GM19035 (cell line): ENCODE results near the gene BIN1.
A peak's percentile ranks its signal among the peaks of the same experiment; 100 is the strongest.

Experiments used
- ATAC-seq: cut with Tn5 transposase; IDR thresholded peaks from one replicate; pipeline ENCODE4 v1.9.1; 2021; ENCODE audit not compliant: unreplicated experiment

BIN1 gene

DNA sequence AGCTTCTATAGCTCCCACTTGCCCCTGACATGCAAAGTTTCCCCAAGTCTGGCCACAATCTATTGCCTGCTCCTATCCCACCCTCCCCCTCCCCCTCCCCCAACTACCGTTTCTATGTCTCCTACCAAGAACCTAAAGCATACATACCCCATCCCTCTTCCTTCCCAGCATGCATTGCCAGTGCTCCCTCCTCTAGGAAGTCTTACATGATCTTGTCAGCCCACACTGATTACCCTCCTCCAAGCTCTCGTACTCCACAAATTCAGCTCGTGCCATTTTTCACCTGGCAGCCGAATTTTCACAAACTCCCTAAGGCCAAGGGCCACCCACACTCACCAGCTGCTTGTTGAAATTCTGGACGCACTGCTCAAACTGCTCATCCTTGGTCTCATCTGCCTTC is 30.7 kb downstream of the BIN1 start:
- ATAC-seq, result no peak

DNA sequence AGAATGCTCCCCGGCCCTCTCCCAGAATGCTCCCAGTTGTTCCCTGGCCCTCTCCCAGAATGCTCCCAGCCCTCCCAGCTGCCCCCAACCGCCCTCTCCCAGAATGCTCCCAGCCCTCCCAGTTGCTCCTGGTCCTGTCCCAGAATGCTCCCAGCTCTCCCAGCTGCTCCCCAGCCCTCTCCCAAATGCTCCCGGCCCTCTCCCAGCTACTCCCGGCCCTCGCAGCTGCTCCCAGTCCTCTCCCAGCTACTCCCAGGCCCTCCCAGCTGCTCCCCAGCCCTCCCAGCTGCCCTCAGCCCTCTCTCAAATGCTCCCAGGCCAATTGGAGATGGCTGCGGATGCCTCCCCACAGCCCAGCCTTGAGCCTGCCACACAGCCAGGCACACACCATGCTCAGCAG is 31.1 kb downstream of the BIN1 start:
- no peak for ATAC-seq

DNA sequence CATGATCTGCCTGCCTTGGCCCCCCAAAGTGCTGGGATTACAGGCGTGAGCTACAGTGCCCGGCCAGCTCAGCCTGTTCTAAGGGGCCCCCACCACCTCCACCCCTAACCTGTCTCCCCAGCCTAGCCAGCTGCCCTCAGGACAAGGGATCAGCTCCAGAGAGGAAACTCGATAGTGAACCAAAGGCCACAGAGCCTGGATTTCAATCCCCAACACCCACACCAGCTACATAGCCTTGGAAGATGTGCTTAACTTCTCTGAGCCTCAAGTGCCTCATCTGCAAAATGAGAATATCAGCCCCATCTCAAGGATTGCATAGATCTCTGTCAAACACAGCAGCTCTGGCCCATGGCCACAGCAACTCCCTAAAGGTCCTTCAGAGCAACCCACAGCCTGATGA is 32.0 kb downstream of the BIN1 start:
- ATAC-seq, result no peak

DNA sequence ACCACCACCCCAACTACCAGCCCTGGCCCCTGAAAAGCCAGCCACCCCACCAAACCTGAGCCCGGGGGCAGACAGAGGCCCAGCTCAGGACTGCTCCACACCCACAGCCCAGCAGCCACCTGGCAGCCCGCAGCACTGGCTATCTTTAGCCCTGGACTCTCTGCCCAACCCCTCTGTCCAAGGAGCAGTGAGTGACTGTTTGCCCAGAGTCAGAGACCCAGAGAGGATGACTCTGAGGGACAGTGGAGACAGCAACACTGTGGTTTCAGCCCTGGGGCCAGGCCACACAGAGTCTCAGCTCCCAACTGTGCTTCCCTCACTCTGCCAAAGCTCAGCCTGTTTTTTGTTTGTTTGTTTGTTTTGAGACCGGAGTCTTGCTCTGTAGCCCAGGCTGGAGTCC is 32.6 kb downstream of the BIN1 start:
- no peak for ATAC-seq

DNA sequence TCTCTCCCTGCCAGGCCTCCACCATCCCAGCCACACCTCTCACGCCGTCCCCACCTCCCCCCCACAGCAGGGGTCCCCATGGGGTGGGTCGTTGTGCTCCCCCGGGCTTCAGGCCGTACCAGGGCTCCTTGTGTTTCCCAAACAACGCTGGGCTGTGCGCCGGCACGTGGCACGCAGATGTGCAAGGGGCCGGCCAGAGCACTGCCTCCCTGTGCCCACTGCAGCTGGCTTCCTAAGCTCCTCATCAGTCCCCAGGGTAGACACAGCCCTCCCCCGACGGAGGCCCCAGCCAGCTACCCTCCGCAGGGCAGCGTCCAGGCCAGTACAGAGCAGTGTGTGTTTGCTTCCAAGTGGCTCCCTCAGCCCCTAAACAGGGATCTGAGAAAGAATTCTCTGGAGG is 34.0 kb downstream of the BIN1 start:
- no peak for ATAC-seq

DNA sequence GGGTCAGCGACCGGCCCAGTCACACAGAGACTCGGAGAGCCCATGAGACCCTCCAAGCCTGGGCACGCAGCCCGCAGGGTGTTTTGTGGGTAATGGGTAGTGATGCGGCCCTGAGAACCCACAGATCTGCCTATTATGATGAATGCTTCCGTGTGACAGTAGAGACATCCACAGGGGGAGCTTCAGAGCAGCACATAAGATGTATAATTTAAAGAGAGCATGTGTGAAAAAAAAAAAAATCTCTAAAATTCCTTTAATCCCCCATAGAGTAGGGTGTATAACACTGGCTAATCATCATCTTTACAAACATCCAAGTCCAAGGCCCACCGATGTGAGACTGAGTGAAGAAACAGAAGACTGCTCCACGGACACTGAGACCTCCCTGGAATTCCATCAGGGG is 34.6 kb downstream of the BIN1 start:
- ATAC-seq, result no peak

DNA sequence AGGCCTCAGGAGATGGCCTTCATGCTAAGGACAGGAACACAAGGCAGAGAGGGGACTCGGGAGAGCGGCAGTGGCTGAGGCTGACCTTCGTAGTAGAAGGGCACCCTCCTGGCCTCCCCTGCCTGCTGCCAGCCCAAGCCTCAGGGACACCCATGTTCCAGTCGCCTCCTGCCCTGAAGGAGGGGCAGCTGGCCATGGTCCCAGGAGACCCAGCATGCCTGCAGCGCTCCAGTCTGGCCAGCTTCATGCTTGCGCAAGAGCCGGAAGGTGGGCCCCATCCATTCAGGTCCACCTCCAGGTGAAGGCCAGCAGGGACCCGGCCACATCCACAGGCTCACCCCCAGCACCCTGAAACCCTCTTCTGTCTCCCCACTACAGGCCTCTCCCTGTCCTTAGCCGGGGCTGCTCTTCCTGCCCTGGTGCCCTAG is 35.0 kb downstream of the BIN1 start:
- no peak for ATAC-seq

DNA sequence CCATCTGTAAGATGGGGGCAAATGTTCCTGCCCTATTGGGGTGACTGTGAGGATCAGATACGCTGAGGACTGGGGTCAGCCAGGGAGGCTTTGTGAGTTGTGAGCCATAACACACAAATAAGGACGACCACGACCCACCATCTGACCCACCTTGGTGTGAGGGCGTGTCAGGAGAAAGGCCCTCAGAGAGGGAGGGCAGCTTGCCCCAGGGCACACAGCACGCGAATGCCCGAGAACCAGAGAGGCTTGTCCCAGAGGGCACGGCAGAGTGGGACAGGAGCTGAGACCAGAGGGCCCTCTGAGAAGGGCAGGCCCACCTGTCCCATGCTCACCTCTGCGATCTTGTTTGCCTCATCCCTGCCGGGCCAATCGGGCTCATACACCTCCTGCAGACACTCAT is 36.7 kb downstream of the BIN1 start:
- no peak for ATAC-seq

DNA sequence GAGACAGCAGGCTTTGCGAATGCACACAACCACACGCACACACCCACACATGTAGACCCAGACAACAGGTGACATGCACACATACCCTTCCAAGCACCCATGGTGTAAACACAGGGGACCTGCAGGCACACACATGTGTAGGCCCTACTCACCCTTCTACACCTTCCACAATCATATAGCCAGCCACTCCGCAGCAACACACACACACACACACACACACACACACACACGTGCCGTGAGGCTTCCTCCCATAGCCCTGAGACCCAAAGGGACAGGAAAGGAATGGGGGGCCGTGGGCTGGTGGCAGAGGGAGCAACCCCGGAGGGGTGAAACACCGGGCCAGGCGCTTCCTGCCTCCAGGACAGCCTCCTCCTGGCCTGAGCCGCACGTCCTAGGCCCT is 37.4 kb downstream of the BIN1 start:
- ATAC-seq, result no peak

DNA sequence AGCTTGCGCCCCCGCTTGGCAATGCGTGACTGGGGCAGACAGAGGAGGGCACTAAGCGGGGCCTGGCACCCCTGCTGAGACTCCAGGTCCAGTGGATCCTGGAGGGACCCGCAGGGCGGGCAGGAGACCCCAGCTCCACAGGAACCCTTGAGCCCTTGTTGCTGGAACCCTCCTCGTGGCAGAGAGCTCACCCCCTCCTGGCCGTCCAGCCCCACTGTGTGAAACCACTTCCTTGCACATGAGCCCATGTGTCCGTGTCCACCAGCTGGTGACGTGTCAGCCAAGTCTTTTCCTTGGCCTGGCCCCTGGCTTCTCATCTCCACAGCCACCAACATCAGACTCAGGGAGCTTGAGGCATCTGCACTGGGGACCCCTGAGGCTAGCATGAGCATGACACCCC is 38.0 kb downstream of the BIN1 start:
- no peak for ATAC-seq

DNA sequence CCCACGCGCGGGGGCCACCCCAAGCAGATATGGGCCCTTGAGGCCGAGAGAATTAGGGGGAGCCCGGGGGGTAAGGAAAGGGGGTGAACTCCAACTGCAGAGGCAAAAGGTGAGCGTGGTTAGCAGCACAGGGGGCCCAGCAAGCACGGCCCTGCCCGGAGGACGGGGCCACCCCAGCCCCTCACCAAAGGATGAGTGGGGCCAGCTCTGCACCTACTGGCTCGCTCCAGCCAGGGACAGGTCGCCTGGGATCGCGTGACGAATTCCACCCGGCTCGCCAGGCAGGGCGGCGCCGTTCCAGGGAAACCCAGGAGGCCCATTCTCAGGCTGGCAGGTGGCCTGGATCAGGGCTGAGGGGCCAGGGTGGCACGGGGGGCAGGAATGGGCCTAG is 38.6 kb downstream of the BIN1 start:
- ATAC-seq, result no peak

DNA sequence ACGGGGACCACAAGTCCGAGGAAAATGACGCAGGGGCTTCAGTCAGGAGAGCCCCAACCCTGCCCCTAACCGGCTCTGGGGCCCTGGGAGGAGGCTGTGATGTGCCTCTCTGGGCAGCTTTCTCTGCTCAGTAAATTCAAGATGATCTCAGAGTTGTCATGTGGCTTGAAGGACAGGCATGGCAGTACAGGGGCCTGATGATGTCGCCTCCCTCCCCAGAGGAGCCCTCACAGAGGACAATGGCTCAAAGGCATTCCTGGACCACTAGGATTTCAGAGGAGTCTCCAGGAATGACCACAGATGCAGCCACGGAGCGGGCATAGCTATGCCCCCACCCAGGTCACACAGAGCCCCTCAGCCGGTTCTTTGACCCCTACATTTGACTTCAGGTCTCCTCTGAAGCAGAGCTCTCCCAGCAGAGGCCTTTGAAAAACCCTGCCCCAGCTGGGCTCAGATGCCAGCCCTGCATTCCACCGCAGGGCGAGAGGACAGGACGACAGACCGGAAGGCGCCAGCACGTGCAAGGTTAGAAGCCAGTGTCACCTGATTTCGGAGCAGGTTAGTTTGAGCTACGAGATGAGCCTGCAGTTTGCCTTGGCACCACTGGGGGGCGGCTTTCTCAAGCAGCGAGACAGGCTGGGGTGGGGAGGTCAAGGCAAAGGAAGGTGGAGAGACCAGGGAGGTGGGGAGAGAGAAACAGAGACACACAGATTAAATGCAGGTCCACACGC is 39.2 kb downstream of the BIN1 start:
- ATAC-seq, result no peak

DNA sequence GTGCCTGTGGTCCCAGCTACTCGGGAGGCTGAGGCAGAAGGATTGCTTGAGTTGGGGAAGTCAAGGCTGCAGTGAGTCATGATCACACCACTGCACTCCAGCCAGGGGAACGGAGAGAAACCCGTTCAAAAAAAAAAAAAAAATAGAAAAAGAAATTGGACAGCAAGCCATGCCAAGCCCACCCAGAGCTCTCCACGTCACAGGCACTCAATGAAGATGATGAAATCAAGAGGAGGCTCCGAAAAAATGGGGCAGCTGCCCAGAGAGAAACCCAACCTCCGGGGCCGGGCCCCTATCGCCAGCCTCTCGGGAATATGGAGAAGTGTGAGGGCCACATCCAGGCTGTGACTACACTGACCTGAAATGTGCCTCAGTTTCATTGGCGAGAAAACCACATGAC is 40.0 kb downstream of the BIN1 start:
- no peak for ATAC-seq

DNA sequence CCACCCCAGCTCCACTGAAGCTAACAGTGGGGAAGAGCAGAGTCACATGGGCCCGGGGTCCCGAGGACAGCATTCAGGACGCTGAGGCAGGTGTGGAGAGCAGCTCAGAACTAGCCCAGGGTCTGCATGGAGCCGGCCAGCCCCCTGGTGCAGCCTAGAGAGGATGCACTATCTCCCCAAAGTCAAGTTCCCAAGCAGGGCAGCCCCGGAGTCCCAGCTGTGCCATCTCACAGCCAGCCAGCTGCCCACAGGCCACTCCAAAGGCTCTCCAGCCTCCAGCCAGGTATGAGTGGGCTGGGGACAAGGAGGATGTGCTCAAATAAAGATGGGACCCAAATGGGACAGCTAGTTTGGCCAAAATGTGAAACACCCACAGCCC is 41.0 kb downstream of the BIN1 start:
- ATAC-seq, result no peak

DNA sequence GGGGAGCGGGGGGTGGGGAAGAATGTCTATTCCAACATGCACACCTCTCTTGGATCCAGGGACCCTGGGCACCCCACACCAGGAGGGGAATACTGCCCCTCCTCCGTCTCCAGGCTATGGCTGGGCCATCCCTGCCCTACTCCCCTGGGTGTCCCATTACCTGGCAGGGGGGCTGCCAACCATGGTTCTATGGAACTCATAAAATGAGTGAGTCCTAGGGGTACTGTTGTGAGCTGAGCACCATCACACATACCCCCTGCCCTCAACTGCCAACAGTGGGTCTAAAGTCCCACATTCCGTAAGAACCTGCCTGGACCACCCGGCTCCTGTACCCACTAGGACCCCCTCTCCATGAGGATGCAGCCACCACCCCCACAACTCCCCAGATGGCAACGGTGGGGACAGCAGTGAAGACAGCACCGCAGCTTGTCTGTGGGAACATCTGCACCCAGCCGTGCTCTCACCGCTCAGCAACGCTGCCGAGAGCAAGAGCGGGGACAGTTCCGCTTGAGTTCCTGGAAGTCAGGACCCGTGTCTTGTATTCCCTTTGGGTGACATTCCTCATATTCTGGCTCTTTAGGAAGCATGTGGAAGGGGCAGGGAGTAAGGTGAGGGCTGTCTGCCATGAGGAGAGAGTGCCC is 41.5 kb downstream of the BIN1 start:
- ATAC-seq, result no peak

DNA sequence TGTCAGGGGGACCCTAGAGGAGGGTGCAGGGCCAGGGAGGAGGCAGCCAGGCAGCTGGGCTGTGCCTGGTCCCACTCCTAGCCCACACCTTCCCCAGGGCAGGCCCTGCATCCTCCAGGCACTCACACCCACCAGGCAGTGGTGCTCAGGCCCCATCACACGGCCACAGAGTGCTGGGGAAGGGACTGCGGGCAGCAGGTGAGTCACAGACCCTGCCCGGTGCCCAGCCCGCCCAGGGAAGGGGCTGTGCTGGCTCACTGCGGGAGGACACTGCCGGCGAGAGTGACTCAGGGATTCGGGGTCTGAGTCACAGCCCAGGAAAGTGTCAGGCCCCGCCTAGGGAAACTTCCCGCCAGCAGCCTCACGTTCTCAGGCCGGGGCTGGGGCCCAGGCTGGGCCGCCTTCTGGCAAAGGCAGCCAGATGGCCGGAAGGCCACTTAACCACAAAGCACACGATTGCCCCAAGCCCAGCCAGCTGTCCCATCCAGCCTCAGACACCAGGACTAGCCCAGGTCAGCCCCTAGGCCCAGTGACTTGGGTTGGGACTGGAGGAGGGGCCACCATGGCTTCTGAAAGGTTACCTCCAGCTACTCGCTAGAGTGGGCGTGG is 42.2 kb downstream of the BIN1 start:
- peak; percentile 89 for ATAC-seq

DNA sequence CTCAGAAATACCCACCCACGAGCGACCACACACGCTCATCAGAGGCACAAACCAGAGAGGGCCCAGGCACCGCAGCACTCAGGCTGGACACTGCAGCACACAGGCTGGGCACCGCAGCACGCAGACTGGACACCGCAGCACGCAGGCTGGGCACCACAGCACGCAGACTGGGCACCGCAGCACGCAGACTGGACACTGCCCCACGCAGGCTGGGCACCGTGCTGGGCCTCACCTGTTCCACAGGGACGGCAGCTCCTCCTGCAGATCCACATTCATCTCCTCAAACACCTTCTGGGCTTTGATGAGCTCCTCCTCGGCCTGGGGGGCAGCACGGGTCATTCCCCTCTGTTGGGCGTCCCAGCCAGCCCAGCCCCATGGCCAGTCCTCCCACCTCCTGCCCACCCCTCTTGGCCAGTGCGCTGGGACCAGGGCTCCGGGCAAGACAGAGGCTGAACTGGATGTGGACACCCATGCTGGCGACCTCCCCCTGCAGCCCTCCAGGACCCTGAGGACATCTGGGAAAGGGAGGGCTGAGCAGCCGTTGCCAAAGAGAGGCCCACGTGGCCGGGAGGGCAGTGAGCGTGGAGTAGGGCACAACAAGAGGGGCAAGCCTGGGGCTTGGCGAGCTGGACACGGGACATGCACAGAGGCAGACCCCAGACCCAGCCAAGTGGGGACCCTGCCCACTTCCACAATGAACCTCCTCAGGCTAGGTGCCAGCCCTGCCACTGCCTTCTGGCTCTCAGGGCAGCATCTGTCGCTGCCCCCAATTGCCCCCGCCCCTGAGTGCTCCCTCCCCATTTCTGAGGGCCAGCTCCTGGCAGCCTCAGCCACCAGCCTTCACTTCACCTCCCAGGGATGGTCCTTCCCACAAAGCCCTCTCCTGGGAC is 43.0 kb downstream of the BIN1 start:
- ATAC-seq, result no peak

DNA sequence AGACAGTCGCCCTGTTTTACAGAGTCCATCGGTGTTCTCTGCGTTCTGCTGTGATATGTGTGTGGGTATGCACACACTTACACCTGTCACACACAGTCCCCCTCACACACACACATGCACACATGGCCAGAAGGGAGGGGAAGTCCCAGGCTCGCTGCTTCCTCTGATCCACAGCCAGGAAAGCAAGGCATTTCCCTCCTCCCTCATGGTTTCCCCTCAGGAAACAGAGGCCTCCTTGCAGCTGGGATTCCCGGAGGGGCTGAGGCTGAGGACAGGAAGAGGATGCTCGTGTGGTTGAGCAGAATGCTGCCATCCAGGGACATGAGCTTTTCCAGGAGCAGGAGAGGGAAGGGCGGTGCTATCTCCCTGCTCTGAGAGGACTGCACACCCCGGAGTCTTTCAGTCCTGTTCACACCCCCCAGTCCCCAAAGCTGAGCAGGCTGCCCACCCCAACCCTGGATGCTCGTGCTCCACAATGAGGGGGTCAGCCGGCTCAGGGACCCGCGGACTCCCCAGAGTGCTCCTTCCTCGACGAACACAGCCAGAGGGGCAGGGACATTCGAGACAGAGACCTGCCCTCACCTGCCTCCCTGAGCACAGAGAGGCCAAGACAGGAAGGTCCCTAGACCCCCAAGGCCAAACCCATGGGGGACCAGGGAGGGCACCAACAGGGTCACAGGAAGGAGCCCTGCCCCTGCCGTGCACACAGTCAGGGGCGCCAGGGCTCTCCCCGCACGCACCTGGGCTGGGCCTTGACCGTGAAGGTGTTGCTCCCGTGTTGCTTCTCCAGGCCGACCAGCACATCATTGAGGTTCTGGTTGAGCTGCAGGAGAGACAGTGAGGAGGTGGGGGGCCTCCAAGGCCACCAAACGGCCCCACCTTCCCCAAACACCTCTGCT is 45.3 kb downstream of the BIN1 start:
- no peak for ATAC-seq

DNA sequence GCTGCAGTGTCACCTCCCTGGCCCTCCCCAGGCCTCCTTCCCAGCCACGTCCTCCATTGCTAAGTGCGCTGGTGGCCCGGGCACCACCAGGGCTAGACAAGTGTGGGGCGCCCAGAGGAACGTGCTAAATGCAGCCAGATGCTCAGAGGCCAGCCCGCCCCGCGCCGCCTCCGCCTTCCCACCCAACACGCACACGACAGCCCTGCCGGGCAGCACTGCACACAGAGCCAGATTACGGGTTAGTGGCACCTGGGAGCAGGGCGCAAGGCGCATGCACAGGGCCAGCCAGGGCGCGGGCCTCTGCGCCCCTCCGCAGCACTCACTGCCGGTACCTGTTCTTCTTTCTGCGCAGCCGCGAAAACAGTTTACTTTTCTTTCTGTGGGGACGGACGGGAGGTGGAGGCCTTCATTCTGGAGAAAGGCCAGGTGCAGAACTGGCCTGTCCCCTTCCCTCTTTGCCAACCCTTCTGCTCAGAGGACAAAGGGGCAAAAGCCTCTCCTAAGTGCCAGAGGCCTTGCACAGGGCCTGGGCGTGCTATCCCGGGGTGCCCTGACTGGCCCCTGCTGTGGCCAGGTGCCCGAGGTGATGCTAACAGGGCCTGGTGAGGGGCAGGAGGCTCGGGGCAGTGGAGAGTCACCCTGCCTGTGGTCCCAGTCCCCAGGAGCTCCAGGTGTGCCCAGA is 46.5 kb downstream of the BIN1 start:
- ATAC-seq, result no peak

DNA sequence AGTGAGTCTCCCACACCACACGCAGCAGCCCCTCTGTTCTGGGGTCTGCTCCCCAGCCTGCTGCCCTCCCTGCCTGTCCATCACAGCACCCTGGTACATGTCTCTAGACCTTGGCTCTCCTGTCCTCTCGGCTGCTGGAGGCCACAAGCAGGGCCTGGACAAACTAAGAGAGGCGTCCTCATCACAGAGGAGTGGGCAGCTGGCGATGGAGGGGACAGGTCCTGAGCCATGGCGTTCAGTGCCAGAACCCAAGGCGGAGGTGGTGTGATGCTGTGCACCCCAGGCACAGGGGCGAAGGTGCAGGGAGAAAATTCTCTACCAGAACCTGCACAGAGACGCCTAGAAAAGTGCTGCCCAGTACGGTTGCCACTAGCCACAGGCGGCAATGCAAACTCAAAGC is 47.4 kb downstream of the BIN1 start:
- ATAC-seq, result no peak
